ENCODE data around the gene SIRPB1.
"Not testable (repeated sequence)": the region's sequence is repeated elsewhere in the genome, so short reads cannot be mapped to it uniquely, and the experiment has no call there.

Gene SIRPB1

DNA sequence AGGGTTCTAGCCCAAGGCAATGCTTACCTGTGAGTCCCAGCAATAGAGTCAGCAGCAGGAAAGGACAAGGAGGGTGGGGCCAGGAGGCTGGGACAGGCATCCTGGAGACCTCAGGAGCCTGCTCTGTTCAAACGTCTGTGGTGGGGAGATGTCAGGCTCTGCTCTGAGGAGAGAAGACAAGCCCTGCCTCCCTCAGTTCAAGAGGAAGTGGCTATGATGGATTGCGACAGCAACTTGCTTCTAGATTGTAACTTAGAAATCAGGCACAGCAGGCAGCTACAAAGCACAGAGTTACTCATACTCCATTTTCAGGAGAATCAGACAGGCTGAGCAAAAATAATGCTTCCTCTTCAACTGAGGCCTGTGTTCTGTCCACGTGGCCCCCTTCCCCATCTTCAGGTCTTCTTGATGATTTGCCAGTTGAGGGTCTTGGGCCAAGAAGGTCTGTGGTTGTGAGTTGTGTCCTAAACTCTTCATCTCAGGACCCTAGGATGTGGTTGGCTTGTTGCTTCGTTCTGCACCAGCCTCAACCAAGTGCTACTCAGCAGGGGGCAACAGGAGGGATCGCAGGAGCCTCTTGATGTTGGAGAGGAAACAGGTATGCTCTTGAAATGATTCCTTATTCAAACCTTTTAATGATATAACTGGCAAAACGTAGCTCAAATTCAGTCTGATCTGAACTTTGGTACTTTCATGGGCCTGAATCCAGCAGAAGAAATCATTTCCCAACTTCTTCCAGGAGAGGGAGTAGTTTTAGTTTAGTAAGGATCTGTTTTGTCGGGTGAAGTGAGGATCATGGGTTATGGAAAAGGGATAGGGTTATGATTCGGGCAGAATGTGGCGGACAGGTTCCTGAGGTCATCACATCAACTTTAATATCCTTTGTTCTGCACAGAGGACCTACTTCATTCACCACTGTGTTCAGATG is 31.0 kb downstream of the SIRPB1 start:
- no peak for DNase-seq (ENCODE audit: low read depth)

DNA sequence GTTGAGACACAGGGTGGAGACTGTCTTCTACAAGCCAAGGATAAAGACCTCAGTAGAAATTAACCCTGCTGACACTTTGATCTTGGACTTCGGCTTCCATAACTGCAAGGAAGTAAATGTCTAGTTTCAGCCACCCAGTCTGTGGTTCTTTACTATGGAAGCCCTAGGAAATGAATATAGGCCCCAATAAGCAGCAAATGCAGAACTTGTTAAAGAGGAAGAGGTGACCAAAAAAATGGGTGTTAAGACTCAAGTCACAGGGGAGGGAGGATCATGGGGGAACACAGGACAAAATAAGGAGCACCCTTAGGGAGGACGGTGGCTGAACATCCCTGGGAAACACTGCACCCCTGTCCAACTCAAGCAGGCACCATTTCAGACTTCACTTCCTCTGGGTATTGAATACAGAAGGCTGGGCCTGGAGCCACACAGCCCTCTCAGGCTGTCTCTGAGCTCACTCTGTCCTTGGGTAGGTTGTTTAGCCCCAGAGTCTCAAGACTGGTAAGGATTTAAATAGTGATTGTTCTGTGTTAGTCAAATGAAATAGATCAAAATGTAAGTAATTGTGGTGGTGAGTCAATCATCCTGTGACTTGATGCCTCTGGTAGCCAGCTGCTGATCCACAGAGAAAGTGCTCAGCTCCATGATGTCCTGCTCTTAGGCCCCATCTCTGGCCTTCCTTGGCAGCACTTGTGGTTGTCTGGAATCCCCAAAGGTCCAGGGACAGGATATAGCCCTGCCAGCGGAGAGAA is 31.9 kb downstream of the SIRPB1 start:
- DNase-seq (ENCODE audit: low read depth) = no peak

DNA sequence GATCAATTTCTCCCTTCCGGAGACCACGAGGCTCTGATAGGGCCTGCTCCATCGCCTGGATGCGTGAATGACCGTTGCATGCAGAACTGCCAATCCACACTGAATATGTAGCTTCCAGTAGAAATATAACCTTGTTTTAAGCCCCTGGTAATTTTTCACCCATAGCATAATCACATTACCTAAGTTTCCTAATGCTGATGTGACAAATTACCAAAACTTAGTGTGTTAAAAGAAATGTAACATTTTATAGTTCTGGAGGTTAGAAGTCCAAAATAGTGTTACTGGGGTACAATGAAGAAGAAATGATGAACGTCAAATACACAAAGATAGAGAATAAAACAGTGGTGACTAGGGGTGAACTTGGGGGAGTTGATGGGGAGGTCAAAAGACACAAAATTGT is 40.3 kb downstream of the SIRPB1 start:
- DNase-seq (ENCODE audit: low read depth) = no peak

DNA sequence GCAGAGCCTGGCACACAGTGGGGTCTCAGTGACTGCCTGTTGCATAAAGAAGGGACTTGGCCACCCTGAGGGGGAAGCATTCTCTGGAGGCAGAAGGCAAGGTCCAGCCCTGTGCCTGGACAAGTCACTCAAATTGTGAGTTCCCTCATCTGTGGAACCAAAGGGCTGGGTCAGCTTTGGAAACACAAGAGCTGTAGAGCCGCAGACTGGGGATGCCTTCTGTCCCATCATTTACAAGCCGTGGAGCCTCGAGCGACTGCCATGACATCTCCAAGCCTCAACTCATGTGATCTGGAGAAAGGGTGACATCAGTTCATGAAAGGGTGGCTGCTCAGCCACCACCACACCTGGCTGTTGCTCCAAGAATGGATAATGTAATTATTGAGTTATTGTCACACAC is 41.9 kb downstream of the SIRPB1 start:
- DNase-seq (ENCODE audit: low read depth) = no peak

DNA sequence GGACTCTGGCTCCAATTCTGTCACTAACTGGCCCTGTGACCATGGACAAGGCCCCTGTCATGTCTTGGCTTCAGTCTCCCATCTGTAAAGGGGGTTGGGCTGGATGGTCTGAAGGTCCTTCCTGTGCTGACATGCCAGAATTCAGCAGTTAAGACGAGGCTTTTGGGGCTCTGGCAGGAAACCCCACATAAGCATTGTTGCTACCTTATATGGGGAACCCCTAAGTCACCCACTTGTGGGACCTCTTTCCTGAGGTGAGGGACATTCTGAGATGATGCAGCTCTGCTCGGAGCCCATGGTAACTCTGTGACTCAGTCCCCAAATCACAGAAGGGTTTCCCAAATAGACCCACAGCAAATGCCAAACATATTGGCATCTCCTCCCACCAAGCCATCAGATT is 42.5 kb downstream of the SIRPB1 start:
- DNase-seq (ENCODE audit: low read depth) = not testable (repeated sequence)

DNA sequence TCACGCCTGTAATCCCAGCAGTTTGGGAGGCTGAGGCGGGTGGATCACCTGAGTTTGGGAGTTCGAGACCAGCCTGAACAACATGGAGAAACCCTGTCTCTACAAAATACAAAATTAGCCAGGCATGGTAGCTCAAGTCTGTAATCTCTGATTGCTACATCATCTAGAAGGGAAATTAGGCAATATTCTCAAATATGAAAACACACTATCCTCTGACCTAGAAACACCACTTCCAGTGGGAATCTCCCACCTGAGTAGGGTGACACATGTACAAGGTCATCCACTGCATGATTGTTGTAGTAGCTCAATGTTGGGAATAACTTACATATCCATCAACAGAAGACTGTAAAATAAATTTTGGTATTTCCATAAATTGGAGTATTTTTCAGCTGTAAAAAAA is 43.2 kb downstream of the SIRPB1 start:
- DNase-seq (ENCODE audit: low read depth) = no peak

DNA sequence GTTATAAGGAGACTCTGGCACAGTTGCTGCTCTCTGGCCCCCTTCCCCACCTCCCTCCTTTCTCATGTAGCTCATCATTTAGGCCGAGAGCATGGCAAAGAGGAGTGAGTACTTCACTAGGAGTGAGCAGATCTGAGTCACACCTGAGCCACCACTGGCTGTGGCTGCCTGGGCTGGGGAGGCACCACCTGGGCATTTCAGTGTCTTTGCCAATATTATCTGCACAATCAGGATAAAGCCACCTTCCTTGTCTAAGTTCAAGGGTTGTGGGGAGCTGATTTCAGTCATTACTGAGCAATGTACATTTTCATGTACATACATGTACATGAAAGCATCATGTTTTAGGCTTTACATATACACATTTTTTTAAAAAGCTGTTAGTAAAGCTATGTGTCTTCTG is 43.8 kb downstream of the SIRPB1 start:
- not testable (repeated sequence) for DNase-seq (ENCODE audit: low read depth)

DNA sequence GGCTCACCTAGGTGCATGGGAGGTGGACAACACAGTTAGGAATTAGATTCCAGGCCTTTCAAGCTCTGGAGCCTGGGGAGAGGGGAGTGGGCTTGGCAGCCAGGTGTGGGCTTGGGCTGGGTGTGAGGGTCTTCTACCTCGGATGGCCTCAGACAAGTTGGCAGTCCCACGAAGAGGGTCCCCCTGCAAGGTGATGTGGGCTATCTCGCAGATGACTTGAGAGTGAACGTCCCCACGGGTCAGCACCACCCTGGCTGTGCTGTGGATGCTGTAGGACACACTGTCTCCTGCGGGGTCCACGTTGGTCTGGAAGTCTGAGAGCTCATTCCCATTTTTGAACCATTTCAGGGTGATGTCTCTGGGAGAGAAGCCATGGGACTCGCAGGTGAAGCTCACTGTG is 48.2 kb downstream of the SIRPB1 start:
- DNase-seq (ENCODE audit: low read depth) = not testable (repeated sequence)
